Stimulated activated naive CD4-positive, alpha-beta T cell treated with Interleukin-2 at 50 U/mL for 16 hours (primary cell): ENCODE measurements around the gene NUP205.
"Not testable (repeated sequence)": the region's sequence is repeated elsewhere in the genome, so short reads cannot be mapped to it uniquely, and the experiment has no call there.

ENCODE experiments used
- DNase-seq: peaks from one replicate; lab custom pipeline; 2025; lab: John Stamatoyannopoulos, UW

The NUP205 gene

DNA sequence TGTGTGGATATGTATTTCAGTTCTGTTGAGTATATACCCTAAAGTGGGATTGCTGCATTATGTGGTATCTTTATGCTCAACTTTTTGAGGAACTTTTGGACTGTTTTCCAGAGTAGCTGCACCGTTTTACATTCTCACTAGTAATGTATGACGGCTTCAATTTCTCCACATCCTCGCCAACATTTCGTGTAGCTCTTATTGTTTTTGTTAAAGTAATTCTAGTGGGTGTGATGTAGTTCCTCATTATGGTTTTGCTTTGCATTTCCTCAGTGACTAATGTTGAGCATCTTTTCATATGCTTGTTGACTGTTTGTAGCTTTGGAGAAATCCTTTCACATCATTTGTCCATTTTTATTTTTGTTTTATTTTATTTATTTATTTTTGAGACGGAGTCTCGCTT, 109.1 kb downstream of the NUP205 start:
- no peak for DNase-seq

DNA sequence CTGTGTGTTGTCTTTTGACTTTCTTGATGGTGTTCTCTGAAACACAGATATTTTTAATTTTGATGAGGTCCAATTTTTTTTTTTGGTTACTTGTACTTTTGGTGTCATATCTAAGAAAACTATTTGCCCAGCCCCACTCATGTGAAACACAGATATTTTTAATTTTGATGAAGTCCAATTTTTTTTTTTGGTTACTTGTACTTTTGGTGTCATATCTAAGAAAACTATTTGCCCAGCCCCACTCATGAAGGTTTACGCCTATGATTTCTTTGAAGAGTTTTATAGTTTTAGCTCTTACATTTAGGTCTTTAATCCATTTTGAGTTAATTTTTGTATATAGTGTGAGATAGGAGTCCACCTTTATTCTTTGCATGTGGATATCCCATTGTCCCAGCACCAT, 109.9 kb downstream of the NUP205 start:
- DNase-seq: not testable (repeated sequence)

DNA sequence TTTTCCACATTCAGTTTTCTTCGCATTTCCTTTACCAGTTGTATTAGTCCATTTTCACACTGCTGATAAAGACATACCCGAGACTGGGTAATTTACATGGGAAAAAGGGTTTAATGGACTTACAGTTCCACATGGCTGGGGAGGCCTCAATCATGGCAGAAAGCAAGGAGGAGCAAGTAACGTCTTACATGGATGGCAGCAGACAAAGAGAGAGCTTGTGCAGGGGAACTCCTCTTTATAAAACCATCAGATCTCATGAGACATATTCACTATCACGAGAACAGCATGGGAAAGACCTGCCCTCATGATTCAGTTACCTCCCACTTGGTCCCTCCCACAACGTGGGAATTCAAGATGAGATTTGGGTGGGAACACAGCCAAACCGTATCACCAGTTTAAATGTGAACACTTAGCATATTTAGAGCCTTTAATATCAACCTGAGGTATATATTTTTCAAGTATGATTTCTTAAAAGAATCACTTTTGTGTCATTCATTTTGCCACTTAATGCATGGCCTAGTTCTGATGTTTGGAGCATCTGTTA, 111.2 kb downstream of the NUP205 start:
- not testable (repeated sequence) for DNase-seq

DNA sequence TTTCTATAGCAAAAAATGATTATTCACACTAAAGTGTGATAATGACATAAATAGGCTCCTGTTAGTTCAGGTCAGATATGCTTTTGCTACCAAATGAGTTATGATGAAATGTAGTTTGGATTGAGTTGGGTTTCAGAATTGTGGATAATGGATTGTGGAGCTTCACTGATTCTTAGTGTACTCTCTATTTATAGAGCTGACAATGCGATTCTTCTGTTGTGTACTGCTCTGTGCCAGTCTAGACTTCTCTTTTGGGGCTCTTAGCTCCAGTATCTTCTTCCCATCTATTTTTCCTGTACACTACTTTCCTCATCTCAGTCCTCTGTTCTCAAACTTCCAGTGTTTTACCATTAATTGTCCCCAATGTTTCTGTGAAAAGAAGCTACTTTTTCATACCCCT, 112.1 kb downstream of the NUP205 start:
- DNase-seq: no peak

DNA sequence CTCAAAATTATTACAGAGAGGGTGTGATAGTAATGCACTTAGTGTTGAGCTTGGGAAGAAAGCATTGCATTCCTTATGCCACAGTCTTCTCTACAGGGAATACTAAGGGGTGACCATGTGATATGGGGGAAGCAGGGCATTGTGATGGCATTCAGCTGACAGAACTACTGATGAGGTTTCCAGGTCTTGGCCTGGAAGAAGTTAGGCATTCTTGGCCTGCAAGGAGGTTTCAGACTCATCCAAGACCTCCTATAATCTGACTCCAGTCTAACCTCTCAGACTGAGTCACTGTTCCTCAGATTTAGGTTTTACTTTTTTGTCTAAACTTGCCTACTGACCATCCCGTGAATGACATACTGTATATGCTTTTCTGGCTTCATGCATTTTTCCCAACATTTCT, 112.5 kb downstream of the NUP205 start:
- DNase-seq: no peak

DNA sequence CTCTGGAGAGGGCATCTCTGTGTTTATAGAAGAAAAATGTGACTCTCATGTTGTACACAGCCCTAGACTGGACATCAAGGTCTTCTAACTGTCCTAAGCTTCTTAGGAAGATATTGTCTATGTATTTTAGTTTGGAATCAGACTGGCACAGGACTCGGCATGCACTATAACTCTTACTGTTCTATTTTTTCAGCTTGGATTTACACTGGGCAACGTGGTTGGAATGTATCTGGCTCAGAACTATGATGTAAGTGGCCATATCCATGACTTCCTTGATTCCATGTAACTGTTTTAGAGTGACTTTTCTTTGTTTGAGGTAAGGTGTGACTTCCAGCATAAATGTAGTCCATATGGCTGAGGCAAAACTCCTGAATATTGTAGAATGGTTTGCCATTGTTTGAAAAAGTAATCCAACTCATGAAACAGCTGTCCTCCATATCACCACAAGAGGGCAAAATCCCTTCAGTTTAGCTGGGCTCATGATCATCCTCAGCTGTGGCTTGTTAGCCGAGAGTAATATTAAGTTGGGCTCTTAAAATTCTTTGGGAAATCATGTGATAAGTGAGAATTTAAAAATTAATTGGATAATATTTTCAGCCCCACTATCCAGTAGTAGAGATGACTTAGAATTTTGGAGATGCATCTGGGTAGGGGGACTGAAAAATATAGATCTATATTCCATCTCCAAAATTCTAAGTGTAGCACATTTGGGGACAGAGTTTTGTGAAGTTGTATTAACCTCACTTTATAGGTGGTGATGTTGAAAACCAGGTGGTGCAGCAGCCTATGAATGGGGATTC, 115.0 kb downstream of the NUP205 start:
- DNase-seq: no peak

DNA sequence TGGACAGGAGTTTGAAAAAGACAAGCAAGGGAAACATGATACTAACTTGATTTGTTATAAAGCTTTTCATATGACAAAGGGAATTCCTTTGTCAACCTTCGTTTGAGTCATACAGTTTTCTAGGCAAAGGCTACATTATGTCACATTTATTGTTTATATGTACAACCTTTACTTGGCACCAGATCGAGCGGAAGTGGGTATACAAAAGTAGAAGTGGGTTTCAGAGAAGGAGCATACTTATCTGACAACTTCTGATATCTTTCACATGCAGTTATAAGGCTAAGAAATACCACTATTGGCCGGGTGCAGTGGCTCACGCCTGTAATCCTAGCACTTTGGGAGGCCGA, 115.6 kb downstream of the NUP205 start:
- DNase-seq: no peak

DNA sequence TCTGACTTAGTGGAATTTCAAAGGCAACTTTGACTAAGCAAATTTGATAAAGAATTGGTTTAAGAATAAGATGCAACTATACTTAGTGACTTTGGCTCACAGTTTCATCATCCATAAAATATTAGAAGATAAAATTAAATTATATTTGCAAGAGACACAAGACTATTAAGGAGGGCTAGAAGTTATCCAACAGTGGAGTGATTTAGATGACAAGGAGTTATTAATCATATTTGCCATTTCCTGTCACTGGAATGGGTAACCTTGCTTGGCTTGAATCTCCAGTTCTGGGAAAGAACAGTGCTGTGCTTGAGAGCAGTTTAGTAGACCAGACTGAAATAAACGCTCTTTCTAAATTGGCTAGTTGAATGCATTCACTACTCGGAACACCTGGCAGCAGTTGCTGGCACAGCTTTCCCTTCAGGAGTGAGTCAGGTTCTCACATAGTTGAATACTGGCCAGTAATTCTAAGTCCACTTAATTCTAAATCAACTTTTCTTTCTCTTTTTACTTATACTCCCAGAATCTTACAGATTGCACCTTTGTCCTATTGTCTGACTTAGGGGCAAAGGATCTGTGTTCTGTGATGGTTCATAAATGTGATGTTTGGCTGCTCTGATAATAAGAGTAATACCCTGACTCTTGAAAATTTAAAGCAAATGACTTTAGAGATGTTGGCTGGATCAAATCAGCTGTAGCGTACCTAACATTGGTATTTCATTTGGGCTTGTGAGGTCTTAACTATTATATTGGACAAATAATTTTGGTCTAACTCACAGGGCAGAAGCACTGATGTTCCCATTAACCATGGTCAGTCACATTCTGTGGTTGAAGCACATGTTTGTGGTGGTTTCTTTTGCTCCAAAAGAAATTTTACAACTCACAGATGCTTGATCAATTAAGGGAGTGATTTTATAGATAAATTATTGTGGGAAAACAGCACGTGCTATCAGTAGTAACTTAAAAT, 121.2 kb downstream of the NUP205 start:
- DNase-seq: no peak

DNA sequence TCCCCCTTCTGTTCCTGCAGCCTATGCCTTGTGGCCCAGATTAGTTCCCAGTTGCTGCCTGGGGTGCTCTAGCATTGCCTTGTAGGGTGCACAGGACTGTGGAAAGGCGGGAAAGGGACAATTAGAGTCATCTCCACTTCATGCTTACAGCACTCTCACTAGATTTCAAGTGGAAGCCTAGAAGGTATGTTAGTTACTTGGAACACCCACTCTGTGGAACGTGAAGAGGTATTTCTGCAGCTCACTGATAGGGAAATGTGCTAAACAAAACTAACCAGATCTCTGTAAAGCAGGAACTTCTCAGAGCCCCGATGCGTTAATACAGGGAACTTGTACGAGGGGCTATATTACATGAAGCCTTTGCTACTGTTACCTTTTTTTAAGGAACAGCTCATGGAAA, 124.0 kb downstream of the NUP205 start:
- DNase-seq: no peak

DNA sequence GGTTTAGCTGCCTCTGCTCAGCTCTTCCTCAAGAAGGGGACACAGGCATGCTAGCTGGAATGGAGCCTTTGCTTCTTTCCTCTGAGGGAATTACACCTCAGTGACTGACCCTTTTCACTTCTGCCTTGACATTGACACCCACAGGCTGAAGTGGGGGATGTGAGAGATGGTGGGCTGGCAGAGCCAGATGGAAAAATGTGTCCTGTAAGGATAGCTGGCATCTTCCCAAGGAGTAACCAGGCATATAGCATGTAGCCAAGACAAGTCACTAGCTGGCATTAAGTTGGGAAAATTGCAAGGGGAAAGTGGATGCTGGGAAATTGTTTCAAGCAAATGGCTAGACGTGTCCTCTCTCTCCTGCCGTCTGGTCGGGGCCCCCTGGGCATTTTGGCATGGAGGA, 124.5 kb downstream of the NUP205 start:
- no peak for DNase-seq

DNA sequence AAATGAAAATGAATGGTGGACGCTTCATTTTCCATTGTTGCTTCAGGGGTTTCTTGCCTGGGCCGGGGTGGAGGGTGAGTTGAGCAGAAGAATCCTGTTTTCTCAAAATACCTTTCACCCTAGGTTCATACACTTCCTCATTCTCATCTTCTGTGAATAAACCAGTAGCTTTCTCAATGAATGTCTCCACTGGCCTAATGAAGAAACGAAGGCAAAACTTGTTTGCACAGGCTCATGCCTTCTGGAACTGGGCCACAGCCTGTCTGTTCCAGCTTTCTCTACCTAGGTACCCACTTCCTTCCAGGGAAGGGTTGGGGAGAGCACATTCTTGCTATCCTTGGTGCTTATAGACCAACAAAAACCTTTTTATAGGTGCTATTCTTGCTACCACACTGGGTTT, 125.9 kb downstream of the NUP205 start:
- DNase-seq: no peak

DNA sequence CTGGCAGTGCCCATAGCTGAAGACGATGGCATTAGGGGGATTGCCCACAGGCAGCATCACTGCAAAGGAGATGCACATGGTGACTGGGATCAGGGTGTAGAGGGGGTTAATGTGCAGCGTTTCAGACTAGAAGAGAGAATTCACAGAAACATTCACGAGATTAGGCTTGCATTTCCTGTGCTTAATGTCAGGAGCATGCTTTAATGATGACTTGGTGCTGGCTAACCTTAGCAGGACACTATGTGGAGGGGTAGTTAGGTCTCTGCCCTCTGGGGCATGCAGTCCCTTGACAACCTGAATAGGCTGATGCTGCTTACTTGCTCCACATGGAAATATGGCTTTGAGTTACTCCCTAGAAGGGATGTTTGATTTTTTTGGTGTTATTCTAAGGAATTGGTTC, 126.4 kb downstream of the NUP205 start:
- no peak for DNase-seq

DNA sequence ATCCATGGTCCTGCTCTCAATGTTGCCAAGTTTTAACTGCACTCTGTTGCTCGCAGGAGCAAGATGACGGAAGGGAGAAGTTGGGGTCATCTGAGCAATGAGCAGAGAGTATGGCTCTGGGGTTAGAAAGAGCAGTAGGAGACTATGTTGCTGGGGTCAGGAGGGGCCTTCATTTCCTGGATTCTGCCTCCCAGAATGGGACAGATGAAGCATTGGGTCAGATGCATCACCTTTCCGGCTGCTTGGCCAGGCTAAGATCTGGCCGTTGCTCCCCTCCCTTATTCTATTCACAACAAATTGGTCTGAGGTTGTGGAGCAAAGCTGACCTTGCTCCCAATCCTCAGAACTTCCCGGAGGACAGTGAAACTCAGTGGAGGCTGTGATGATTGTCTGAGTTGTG, 127.0 kb downstream of the NUP205 start:
- DNase-seq: no peak

DNA sequence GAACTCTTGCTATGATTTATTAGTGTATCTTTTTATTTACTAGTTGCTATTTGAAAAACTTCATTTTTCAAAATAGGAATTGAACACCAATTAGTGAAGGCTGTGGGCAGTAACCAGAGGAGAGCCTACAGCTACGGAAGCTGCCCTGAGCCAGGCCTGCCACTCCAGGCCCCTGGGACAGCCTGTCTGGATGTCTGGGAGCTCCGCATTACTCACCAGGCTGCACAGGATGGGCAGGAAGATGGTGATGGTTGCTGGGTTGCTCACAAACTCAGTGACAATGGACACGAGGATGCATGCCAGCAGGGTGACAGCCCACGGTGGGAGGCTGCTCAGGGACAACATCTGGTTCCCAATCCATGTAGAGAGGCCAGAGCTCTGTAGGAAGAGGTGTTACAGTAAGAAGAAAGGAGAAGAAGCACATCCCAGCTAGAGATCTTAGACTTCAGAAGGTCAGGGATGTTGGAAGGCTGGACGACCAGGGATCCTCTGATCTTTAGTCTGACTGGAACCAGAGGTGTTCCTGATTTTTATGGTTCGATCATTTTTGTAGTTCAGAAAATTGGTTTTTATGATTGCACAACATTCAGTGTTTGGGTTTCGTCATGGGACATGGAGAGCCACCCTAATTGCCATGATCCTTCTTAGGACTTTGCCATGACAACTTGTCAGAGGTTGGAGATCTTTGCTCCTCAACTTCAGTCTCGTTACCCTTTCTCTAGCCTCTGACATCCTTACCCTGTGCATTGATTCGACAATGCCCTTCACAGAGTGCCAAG, 127.8 kb downstream of the NUP205 start:
- no peak for DNase-seq

DNA sequence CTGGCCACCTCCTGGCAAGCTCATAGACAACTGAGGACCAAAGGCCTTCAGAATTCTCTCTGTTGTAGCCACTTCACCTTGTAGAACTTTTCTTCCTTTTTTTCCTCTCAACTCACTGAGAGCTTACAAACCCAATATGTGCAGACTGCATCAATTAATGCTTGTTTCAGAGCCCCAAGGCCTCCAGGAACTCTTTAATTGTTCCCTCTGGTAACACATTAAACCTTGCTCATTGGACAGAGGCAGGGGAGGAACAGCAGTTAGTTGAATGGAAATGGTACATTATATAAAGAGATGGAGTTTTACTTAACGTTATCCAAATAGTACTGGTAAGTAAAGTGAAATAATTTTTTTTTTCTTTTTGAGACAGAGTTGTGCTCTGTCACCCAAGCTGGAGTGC, 129.7 kb downstream of the NUP205 start:
- DNase-seq: no peak

DNA sequence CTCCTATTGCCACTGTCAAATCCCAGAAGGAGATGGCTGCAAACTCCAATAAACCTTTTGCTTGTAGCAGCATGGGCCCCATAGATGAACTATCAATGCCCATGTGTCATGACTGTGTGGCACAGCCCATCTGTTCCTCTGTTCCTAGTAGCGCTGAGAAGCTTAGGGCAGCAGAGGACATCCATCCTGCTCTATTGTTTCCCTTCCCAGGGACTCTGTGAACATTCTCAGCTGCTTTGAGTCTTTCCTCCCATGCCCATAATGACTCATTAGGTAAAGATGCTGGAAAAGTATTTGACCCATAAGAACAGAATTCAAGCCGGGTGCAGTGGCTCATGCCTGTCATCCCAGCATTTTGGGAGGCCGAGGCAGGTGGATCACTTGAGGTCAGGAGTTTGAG, 132.8 kb downstream of the NUP205 start:
- DNase-seq: no peak

DNA sequence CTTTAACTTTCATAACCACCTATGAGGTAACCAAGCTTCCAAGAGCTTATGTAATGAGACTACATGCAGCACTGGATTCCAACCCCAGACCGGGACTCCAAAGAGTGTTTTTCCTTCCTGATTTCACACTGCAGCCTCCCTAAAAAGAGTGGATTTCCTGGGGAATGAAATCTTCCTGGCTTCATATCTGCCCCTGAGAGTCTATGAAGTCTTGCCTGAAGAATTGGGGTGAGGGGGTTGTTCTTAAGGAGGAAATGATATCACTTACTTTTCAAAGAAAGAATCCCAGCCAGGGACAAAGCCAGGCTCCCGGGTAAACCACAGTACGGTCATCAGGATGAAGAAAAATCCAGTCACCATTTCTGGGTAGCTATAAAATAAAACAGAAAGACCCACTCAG, 134.3 kb downstream of the NUP205 start:
- DNase-seq: no peak

DNA sequence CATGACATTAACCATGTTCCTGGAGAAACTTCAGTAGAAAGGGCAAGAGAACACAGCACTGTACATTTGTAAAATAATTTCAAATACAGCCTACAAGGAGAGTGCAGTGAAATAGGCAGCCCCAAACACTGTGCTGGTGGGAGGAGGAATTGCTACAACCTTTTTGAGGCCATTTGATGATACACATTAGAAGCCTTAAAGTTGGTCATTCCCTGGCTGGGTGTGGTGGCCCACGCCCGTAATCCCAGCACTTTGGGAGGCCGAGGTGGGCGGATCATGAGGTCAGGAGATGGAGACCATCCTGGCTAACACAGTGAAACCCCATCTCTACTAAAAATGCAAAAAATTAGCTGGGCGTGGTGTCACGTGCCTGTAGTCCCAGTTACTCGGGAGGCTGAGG, 134.9 kb downstream of the NUP205 start:
- DNase-seq: not testable (repeated sequence)

DNA sequence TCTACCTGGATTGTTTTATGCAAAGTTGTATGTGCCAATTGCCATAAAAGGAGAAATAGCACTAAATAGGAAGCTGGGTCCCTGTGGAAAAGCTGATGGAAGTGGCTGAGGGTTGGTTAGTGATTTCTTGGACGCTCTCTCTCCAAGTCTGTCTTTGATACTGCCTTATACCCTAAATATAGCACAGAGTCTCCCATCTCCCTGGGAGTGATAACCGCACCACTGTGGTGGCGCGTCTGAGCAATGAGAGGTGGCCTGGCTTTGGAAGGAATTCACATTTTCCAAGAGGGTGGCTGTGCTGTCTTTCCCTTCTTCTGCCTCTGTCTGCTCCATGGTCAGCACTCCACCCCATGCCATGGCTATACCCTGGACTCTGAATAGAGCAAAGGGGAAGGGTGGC, 135.8 kb downstream of the NUP205 start:
- DNase-seq: no peak

DNA sequence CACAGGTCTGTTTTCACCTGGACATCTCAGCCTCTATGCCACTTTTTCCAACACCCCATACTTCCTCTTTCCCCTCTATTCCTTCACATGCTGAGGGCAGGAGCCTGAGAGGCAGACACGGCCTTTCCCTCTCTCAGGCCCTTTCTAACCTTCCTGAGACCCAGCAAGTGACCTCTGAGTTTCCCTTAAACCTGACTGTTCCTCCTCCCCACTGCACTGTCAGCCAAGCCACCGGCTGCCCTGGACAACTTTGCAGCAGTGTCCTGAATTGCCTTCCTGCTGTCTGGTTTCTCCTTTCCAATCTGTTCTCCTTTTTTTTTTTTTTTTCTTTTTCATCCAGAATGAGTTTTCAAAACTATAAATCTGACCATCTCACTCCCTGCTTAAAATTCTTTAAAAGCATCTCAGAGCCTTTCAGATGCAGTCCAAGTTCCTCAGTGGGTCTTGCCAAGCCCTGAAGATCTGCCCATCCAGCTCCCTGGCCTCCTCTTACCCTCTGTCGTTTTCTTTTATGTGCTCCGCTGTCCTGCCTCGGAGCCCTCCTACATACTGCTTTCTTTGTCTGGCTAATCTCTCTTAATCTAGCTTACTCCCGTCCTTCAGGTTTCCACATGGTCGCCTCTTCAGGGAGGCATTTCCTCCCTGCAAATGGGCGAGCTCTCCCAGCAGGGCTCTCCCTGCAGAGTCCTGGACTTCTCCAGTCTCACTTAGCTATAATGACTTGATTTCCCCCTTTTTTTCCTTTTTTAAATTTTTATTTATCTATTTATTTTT, 139.7 kb downstream of the NUP205 start:
- no peak for DNase-seq
